Ecto neural progenitor cell (in vitro differentiated cells): ENCODE data around the gene TGM4.

ENCODE experiments used
- DNase-seq: peaks from one replicate; pipeline ENCODE4 v3.0.0-alpha.2; 2018; ENCODE audit warnings: low spot score

Gene TGM4

DNA sequence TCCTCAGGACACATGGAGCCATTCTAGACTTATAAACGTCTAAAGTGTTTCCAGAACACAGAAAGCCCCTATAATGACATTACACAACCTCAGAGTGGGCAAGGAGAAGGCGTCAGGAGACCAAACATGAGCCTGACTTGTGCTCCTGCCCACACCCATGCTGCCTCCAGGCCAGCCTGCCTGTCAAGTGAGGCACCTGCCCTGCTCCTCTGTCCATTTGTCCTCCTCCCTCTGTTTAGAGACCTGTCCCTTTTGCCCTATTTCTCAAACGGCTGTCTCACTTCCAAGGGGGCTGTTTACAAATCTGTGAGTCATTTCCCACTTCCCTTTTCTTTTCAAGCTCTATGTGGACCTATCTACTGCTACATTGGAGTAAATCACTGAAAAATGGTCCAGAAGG, 80.6 kb downstream of the TGM4 start:
- no peak for DNase-seq

DNA sequence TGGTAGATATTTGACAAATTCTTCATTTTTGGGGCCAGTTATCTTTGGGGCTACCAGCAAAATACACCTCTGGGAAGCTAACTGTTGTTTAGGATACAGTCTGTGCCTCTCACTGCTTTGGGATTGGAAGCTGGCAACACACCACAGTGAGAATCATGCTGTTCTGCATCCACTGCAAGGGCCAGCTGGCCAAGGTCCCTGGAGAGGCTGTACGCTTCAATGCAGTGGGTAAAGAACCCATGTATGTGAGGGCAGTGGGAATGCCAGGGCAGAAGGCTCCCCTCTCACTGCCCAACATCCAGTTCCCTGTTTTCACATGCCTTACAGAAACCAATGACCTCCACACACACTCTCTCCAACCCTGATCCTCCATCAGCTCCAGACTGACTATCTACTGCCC, 81.5 kb downstream of the TGM4 start:
- DNase-seq = no peak

DNA sequence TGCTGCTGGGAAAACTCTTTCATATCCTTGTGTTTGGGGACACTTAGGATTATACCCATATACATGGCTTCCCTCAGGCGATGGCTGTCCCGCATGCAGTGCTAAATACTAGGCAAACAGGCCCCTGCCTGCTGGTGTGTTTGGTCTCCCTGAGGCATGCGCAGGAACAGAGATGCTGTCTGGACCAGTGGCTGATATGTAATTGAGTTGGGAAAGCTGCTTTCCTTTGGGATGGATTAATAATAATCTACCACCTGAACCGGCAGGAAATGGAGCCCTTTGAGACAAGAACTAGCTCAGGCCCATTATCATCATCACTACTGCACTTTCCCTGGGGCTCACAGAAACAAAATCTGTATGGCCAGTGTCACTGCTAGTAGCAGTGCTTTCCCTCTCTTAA, 83.6 kb downstream of the TGM4 start:
- DNase-seq = no peak

DNA sequence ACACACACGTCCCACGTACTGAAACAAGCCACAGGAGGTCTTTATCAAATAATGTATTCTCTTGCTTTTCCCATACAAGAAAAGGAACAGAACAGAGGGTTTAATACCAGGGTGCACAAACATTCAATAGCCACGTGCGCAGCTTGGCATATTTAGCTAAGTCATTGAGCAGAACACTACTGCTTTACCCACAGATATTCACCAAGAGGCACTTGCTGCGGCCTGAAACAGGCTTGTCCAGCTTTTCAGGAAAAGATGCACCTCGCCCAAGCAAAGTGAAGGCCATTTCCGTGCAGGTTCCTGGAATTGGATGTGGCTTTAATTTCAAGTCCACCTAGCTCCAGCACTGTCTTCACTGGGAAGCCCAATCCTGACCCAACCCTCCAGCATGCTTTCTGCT, 84.0 kb downstream of the TGM4 start:
- no peak for DNase-seq

DNA sequence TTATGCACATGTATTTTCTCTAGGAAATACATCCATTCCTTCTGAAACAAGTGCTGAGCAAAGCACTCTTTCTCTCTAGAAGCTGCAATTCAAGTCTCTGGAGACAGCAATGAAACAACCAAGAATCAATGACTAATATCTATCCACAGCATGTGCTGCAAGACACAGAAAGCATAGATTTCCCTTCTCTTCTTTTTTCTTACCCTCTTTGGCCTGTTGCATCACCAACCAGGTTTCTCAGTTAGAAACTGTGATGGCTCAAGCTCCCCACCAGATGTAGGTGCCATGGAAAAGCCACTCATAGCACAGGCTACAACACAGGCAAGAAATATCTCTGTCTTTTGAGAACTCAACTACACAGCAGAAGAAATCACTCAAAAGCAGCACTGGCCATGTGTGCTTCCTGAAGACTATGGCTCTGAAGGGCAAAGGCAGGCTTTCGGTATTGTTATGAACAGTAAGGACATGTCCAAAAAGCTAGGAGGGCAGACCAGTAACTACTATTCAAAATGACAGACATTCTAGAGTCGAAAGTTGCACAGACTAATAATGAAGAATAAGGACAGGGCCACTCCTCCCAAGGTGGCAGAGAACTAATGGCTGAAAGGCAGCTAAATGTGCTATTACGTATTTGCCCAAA, 86.1 kb downstream of the TGM4 start:
- DNase-seq = no peak

DNA sequence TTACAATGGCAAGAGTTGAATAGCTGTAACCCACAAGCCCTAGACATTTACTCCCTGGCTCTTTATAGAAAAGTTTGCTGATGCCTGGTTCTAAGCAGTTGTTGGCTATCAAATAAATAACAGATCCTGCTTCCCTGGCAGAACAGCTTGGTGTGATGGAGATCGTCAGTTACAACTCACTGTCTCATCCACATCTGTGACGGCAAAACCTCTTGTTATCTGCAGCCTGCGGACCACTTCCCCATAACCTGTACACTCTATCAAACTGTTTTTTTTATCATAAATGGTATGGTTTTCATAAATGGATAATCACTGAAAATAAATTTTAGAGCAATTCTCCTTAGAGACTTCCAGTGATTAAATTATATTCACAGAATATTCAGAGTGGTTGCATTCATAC, 87.5 kb downstream of the TGM4 start:
- DNase-seq = no peak

DNA sequence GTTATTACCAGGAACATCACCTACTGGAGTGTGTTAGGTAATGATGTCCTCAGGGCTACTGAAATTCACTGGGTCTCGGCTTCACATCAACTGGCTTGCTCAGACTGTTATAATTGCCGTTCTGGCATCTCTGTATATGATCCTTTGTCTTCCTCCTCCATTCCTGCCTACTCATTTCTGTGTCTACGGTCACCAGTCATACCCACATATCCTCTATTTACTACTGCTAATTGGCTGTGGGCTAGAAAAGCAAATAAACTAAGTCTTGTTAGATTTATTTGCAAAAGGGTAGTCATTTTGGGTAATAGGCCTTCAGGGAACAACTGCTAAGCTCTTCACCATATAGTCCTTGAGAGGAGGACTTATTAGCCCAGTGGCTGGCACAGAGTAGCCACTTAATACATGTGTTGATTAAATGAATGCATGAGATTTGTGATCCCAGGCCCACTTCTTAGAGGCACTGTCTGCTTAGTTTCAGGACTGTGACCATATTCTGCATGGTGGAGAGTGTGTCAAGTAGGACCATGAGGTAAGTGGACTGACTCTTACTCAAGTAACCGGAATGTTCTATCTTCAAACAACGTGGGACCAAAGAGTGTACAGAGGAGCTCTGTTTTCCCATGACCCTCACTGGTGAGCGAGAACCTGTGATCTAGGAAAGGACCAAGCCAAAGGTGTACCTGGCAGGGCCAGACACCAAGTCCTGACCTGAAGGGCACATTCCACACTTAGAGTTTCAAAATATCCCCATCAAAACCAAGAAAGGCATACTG, 88.4 kb downstream of the TGM4 start:
- no peak for DNase-seq

DNA sequence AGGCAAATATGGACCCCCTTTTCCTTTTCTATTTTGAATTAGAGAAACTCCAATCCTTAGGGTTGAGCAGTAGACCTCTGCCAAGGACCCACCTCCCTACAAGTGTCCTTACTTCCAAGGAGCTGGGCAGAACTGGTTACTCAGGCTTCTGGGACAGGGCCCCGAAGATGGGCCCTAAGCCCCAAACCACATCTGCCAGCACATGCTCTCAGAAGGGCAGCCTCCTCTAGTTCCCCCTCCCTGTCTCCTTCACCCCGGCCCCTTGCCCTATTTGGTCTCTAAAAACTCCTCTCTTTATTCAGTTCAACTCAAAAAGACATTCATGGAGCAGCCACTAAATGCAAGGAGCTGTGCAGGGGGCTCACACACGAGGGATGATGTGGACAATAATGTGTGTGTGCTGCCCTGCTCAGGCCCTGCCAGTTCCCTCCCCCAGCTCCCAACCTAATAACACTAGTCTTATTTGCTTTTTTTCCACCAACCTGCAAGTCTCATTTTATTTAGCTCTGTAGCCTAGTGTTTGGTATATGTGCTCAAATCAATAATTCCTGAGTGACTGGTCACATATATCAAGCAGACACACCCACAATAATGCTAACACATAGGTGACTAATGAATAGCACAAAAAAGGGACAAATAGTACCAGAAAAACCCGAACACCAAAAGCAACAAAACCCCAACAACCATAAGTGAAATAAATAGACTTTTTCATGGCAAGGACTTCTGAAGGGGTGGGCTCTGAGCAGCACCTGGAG, 89.3 kb downstream of the TGM4 start:
- DNase-seq = no peak
